Suprapubic skin (tissue), 4 donors: Measurements from ENCODE around the gene UQCC5. TPM values are rescaled to one million over a fixed set of nuclear protein-coding genes. Genes with fewer than 3 reads are reported as not detected.

Experiments used
- DNase-seq, 2 donors: peaks; one replicate each; pipeline ENCODE4 v3.0.0-alpha.2; 2019; ENCODE audit warnings: low spot score in 2 of 2
- H3K27ac ChIP-seq: fragments of 200-600 bp; sonication (generic); one replicate; pipeline ENCODE4 v1.5.1; 2019
- H3K27me3 ChIP-seq: fragments of 200-600 bp; sonication (generic); one replicate; pipeline ENCODE4 v1.5.1; 2019
- H3K36me3 ChIP-seq: fragments of 200-600 bp; sonication (generic); one replicate; pipeline ENCODE4 v1.5.1; 2019
- H3K4me1 ChIP-seq: fragments of 200-600 bp; sonication (generic); one replicate; pipeline ENCODE4 v1.5.1; 2019
- H3K4me3 ChIP-seq: fragments of 200-600 bp; sonication (generic); one replicate; pipeline ENCODE4 v1.5.1; 2019; ENCODE audit warnings: mild to moderate bottlenecking
- H3K9me3 ChIP-seq: fragments of 200-600 bp; sonication (generic); one replicate; pipeline ENCODE4 v1.5.1; 2019
- EP300 ChIP-seq: sonication (generic); formaldehyde crosslinking; IDR thresholded peaks from one replicate; pipeline ENCODE4 v1.6.1; 2017; ENCODE audit warnings: antibody characterized with exemption
- POLR2A ChIP-seq, 2 donors: fragments of 450-650 bp; IDR thresholded peaks; one replicate each; pipeline ENCODE4 v1.6.1; 2017; ENCODE audit warnings: antibody characterized with exemption in 2 of 2, mild to moderate bottlenecking in 2 of 2, moderate library complexity in 2 of 2
- POLR2AphosphoS5 ChIP-seq, 3 donors: sonication (generic); formaldehyde crosslinking; IDR thresholded peaks; one replicate each; pipeline ENCODE4 v1.6.1; 2017; ENCODE audit warnings: antibody characterized with exemption in 3 of 3
- WGBS: methylation state at CpG from one replicate; pipeline ENCODE4 v1.1.5; 2018; 5-methylcytosine and 5-hydroxymethylcytosine counted together
- total RNA-seq, 4 donors: library from RNA; depleted of rRNA; stranded (reverse); fragments of >200 nt; gene quantifications; one replicate each; pipeline ENCODE4 v1.1.0, GENCODE V29; 2016
- TF ChIP-seq, protein P1 (sequence below), 2 donors: fragments of 200-600 bp in 1 of 2; fragments of 450-650 bp in 1 of 2; sonication (generic) in 1 of 2; IDR thresholded peaks; one replicate each; pipeline ENCODE4 v1.5.1; 2016 to 2019; ENCODE audit warnings: antibody characterized with exemption in 2 of 2, mild to moderate bottlenecking in 1 of 2, moderate library complexity in 1 of 2

Gene UQCC5
- total RNA-seq, 4 donors from 2014 or later = 0.68 to 4.0 (median 1.2) TPM

DNA sequence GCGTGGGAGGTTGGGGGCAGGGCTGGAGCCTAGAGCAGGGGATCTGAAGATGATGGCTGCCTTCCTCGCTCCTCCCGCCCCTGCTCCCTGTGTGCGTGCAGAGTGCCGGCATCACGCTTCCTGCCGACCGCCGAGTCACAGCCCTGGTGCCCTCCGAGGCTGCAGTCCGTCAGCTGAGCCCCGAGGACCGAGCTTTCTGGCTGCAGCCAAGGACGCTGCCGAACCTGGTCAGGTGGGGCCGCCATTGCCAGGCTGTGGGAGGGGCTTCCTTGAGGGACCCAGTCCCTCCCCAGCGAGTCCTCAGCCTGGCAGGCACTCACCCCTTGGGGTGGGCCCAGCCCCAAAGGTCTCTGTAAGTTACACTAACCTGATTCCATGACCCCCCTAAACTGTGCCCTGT, 23.7 kb upstream of the UQCC5 start:
- WGBS = 82% methylated on average over 3 of the region's 17 CpGs
- TF ChIP-seq EP300 (no peak), POLR2AphosphoS5 (IDR thresholded peaks at IDR 0.05) (no peak), POLR2A (IDR thresholded peaks at IDR 0.05) (no peak)
- TF ChIP-seq, protein P1, sequence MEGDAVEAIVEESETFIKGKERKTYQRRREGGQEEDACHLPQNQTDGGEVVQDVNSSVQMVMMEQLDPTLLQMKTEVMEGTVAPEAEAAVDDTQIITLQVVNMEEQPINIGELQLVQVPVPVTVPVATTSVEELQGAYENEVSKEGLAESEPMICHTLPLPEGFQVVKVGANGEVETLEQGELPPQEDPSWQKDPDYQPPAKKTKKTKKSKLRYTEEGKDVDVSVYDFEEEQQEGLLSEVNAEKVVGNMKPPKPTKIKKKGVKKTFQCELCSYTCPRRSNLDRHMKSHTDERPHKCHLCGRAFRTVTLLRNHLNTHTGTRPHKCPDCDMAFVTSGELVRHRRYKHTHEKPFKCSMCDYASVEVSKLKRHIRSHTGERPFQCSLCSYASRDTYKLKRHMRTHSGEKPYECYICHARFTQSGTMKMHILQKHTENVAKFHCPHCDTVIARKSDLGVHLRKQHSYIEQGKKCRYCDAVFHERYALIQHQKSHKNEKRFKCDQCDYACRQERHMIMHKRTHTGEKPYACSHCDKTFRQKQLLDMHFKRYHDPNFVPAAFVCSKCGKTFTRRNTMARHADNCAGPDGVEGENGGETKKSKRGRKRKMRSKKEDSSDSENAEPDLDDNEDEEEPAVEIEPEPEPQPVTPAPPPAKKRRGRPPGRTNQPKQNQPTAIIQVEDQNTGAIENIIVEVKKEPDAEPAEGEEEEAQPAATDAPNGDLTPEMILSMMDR (IDR thresholded peaks at IDR 0.05) = no peak

DNA sequence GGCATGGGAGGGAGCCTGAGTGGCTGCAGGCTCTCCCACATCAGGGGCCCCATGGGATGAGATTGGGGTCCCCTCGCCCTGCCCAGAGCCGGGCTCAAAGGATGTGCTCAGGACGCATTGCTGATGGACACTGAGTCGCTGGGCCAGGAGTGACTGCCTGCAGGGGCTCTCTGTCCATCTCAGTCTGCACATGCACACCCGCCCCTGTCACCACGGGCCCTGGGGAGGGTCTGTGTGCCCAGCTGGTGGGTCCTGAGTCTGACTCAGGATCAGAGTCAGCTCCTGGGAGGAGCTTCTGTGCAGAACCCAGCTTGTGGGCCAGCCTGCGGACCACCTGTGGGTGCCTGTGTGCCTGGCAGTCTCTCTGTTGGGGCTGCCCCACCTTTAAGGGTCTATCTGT, 23.1 kb upstream of the UQCC5 start:
- Histone ChIP-seq H3K4me3 (no peak overlapping the region), H3K36me3 (no peaks in the 10 kb centered on the region), H3K4me1 (peaks cover under 1% of the 10 kb centered on the region), H3K9me3 (no peaks in the 10 kb centered on the region), H3K27ac (no peak overlapping the region), H3K27me3 (no peaks in the 10 kb centered on the region)
- DNase-seq = no peak
- TF ChIP-seq, protein P1 (IDR thresholded peaks at IDR 0.05) = no peak
- no peak for TF ChIP-seq POLR2A (IDR thresholded peaks at IDR 0.05)
- TF ChIP-seq EP300 = no peak
- no peak for TF ChIP-seq POLR2AphosphoS5 (IDR thresholded peaks at IDR 0.05)
- WGBS = 100% methylated on average over 1 of the region's 7 CpGs

More for the DNA sequence above, 23.7 kb upstream of the UQCC5 start:
- H3K27me3 ChIP-seq = no peaks in the 10 kb centered on the region
- H3K9me3 ChIP-seq = no peaks in the 10 kb centered on the region
- DNase-seq = no peak
- H3K4me3 ChIP-seq = no peak overlapping the region
- no peaks in the 10 kb centered on the region for H3K36me3 ChIP-seq
- H3K27ac ChIP-seq = no peak overlapping the region
- no peaks in the 10 kb centered on the region for H3K4me1 ChIP-seq

DNA sequence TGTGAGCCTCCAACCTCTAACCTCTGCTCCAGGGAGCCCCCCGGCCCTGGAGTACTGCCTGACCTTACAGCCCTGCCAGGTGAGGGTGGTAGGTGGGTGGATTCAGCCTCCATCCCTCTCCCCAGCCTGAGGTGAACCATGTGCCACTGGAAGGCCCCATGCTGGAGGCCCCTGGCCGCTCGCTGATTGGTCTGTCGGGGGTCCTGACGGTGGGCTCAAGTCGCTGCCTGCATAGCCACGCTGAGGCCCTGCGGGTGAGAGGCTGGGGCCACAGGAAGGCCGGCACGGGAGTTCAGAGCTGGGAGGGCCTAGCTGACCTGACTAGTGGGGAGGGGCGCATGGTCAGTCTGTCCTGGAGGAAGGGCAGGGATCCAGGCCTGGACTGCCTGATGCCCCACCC, 21.8 kb upstream of the UQCC5 start:
- 84% methylated on average over 7 of the region's 11 CpGs for WGBS
- DNase-seq = no peak

DNA sequence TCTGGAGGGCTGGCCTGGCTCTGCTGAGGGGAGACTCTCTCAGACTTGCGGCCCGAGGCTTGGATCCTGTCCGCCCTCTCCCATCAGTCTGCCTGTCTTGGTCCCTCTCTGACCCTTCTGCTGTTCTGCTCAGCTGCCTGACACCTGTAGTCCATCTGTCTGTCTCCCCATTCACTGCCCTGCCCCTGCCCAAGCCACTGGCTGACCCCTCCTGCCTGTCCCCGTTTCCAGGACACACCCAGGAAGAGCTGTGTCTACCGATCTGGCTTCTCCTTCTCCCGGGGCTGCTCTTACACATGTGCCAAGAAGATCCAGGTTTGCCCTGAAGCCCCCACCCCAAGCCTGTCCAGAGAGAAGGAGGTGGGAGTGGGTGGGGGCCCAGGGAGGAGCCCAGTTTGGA, 21.2 kb upstream of the UQCC5 start:
- Histone ChIP-seq H3K4me1 (peaks cover 9% of the 10 kb centered on the region), H3K27ac (no peak overlapping the region), H3K36me3 (peaks cover 3% of the 10 kb centered on the region), H3K9me3 (no peaks in the 10 kb centered on the region), H3K4me3 (no peak overlapping the region), H3K27me3 (no peaks in the 10 kb centered on the region)
- no peak for DNase-seq
- TF ChIP-seq EP300 (no peak), POLR2A (IDR thresholded peaks at IDR 0.05) (no peak), POLR2AphosphoS5 (IDR thresholded peaks at IDR 0.05) (no peak)
- TF ChIP-seq, protein P1 (IDR thresholded peaks at IDR 0.05) = no peak
- WGBS = 56% methylated on average over 6 of the region's 6 CpGs

More for the DNA sequence above, 21.8 kb upstream of the UQCC5 start:
- TF ChIP-seq EP300 = no peak
- TF ChIP-seq, protein P1 (IDR thresholded peaks at IDR 0.05) = no peak
- no peak for TF ChIP-seq POLR2A (IDR thresholded peaks at IDR 0.05)
- TF ChIP-seq POLR2AphosphoS5 (IDR thresholded peaks at IDR 0.05) = no peak
- peaks cover 9% of the 10 kb centered on the region for H3K4me1 ChIP-seq
- no peaks in the 10 kb centered on the region for H3K27me3 ChIP-seq
- H3K4me3 ChIP-seq = no peak overlapping the region
- peaks cover 3% of the 10 kb centered on the region for H3K36me3 ChIP-seq
- H3K27ac ChIP-seq = no peak overlapping the region
- no peaks in the 10 kb centered on the region for H3K9me3 ChIP-seq

DNA sequence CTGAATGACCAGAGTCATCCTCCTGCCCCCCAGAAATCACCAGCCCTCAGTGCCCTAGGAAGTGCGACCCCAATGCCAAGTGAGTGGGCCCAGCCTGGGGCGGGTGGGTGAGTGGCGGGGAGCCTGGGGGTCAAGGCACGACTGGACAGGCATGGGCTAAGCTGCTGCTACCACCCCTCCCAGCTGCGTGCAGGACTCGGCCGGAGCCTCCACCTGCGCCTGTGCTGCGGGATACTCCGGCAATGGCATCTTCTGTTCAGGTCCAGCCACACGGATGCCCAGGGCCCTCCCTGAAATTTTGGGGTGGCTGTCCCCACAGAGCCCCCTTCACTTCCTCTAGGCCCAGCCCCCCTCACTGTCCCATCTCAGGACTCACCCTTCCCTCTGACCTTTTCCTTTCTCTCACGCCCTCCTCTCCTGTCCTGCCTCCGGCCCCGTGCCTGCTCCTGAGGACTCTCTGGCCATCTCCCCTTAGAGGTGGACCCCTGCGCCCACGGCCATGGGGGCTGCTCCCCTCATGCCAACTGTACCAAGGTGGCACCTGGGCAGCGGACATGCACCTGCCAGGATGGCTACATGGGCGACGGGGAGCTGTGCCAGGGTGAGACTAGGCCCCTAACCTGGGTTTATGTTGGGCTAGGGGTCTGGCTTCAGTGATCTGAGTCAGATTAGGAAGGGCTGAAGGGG, 19.8 kb upstream of the UQCC5 start:
- Histone ChIP-seq H3K27ac (no peak overlapping the region), H3K9me3 (no peaks in the 10 kb centered on the region), H3K4me1 (peaks cover 9% of the 10 kb centered on the region), H3K36me3 (peaks cover 3% of the 10 kb centered on the region), H3K27me3 (no peaks in the 10 kb centered on the region), H3K4me3 (no peak overlapping the region)
- no peak for DNase-seq
- 94% methylated on average over 17 of the region's 19 CpGs for WGBS
- TF ChIP-seq POLR2AphosphoS5 (IDR thresholded peaks at IDR 0.05) = no peak
- TF ChIP-seq, protein P1 (IDR thresholded peaks at IDR 0.05) = no peak
- TF ChIP-seq EP300 = no peak
- TF ChIP-seq POLR2A (IDR thresholded peaks at IDR 0.05) = no peak
